ENCODE measurements around the gene ZBTB16.

- no peak for TF ChIP-seq SP1 (IDR thresholded peaks at IDR 0.05)
- TF ChIP-seq PKNOX1 (IDR thresholded peaks at IDR 0.05), result no peak
- no peak for TF ChIP-seq LEF1 (IDR thresholded peaks at IDR 0.05; ENCODE audit: borderline replicate concordance)
- TF ChIP-seq ELF4 (IDR thresholded peaks at IDR 0.05), result no peak
- TF ChIP-seq FOXM1 (IDR thresholded peaks at IDR 0.05; ENCODE audit: borderline replicate concordance), result no peak
- no peak for TF ChIP-seq FOXK2 (IDR thresholded peaks at IDR 0.05)
- no peak for TF ChIP-seq NFRKB (IDR thresholded peaks at IDR 0.05)
- TF ChIP-seq HDGF (IDR thresholded peaks at IDR 0.05; ENCODE audit: borderline replicate concordance), result no peak
- no peak for TF ChIP-seq TARDBP (IDR thresholded peaks at IDR 0.05)
- TF ChIP-seq SUZ12 (IDR thresholded peaks at IDR 0.05), result no peak
- no peak for TF ChIP-seq BHLHE40 (IDR thresholded peaks at IDR 0.05; ENCODE audit: borderline replicate concordance)
Observed at GRCh38 chr11:114131461-114131864, 72.0 kb downstream of the ZBTB16 start.

Data from HEK293T (cell line).